ENCODE measurements around the gene LSM3.

LSM3 gene

DNA sequence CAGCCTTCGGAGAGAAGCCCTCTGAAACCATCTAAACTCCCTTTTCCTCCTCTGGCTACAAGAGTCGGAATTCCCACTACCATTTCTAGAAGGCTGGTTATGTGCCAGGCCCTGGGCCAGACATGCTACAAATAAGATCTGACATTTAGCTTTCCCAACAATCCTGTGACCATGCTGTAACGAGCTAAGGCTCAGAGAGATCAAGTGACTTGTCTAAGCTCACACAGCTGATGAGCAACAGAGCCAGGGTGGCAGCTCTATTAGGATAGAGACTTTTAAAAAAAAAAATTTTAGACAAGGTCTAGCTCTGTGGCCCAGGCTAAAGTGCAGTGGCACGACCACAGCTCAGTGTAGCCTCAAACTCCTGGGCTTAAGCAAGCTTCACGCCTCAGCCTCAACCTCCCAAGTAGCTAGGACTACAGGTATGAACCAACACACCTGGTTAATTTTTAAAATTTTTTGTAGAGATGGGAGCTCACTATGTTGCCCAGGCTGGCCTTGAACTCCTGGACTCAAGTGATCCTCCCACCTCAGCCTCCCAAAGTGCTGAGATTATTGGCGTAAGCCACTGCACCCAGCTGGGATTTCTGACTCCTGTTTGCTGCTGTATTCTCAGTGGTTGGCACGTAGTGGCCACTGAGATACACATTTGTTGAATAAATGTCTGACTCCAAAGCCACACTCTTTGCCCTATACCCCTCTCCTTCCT lies 34.6 kb downstream of the LSM3 start:
- no peak for DNase-seq (ENCODE audit: low spot score)
- TF ChIP-seq CTCF (IDR thresholded peaks at IDR 0.05; ENCODE audit: extremely low read depth, missing control alignments) = no peak

- no peak for TF ChIP-seq CTCF (IDR thresholded peaks at IDR 0.05; ENCODE audit: extremely low read depth, missing control alignments)
- DNase-seq (ENCODE audit: low spot score) = no peak
Observed at GRCh38 chr3:14214764-14215163, 36.1 kb downstream of the LSM3 start.

DNA sequence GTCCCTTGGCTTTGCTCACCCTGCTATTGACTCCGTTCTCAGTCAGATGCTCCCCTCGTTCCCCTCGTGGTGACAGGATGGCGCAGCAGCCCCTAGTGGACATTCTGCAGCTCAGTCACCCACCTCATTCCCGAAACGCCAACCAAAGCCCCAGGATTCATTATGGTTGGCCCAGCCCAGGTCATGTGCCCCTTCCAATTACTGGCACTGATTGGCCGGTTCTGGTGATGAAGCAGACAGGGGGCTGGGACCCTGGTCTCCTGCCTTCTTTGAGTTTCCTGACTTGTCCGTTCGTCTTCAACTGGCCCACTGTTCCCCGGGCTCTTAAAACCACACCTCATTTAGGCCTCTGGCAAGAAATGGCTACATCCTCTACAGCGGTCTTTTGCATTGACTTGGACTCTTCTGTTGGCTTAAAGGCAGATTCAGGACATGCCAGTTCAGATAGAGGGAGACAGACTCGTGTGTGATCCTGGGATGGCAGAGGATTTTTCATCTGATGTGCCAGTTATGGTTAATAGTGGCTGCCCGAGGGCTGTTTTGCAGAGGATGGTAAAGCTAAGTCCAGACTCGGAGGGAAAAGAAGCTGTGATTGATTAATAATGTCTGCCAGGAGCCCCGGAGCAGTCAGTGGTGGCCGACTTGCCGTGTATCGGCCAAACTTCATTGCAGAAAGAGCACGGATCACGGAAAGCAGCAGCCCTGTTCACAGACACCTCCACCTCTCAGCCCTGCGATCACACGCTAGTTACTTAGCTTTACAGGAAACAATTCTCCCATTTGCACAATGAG lies 37.8 kb downstream of the LSM3 start:
- DNase-seq (ENCODE audit: low spot score) = no peak
- TF ChIP-seq CTCF (IDR thresholded peaks at IDR 0.05; ENCODE audit: extremely low read depth, missing control alignments) = no peak

- no peak for DNase-seq (ENCODE audit: low spot score)
Observed at GRCh38 chr3:14218355-14218754, 39.7 kb downstream of the LSM3 start.

DNA sequence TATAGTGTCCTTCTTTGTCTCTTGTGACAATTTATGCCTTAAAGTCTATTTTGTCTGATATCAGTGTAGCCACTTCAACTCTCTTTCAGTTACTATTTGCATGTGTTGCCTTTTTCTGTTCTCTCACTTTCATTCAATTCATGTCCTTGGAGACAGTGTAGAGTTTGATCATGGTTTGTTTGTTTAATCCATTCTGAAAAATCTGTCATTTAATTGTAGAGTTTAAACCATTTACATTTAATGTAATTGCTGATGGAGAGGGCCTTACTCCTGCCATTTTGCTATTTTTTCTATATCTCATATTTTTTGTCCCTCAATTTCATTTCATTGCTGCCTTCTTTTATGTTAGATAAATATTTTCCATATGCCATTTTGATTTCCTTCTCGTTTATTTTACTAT lies 42.3 kb downstream of the LSM3 start:
- no peak for TF ChIP-seq CTCF (IDR thresholded peaks at IDR 0.05; ENCODE audit: extremely low read depth, missing control alignments)
- DNase-seq (ENCODE audit: low spot score) = no peak

More at GRCh38 chr3:14218355-14218754, 39.7 kb downstream of the LSM3 start:
- no peak for TF ChIP-seq CTCF (IDR thresholded peaks at IDR 0.05; ENCODE audit: extremely low read depth, missing control alignments)

DNA sequence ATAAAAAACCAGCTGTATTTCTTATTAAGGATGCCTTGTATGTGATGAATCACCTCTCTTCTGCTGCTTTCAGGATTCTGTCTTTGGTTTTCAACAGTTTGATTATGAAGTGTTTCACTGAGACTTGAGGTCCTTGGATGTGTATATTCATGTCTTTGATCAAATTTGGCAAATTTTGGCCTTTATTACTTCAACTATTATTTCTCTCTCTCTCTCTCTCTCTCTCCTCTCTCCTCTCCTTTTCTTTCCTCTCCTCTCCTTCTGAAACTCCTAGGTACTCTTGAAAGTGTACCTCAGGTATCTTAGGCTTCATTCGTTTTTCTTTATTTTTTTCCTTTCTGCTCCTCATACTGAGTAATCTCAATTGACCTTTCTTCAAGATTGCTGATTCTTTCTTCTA lies 43.3 kb downstream of the LSM3 start:
- TF ChIP-seq CTCF (IDR thresholded peaks at IDR 0.05; ENCODE audit: extremely low read depth, missing control alignments) = no peak
- no peak for DNase-seq (ENCODE audit: low spot score)

GRCh38 chr3:14222457-14222856 lies 43.8 kb downstream of the LSM3 start:
- DNase-seq (ENCODE audit: low spot score) = no peak
- TF ChIP-seq CTCF (IDR thresholded peaks at IDR 0.05; ENCODE audit: extremely low read depth, missing control alignments) = no peak

Data from GM20000 (cell line).